GM12892 (cell line): ENCODE measurements around the gene GREB1.

ENCODE experiments used
- POLR2A ChIP-seq: IDR thresholded peaks from 2 replicates; pipeline ENCODE4 v1.6.1; 2011; ENCODE audit warnings: low read depth, low read length, control low read depth
- POLR2AphosphoS5 ChIP-seq: IDR thresholded peaks from 2 replicates; pipeline ENCODE4 v1.6.1; 2011; ENCODE audit warnings: low read depth, low read length, control low read depth

DNA sequence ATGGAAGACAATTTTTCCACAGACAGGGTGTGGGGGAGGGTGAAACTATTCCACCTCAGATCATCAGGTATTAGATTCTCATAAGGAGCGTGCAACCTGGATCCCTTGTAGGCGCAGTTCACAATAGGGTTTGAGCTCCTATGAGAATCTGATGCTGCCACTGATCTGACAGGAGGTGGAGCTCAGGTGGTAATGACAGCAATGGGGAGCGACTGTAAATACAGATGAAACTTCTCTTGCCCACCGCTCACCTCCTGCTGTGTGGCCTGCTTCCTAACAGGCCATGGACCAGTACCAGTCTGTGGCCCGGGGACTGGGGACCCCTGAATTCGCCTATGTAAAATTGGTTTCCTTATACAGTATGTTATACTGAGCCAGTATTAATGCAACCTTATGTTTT, 40.6 kb upstream of the GREB1 start:
- TF ChIP-seq POLR2A (no peak), POLR2AphosphoS5 (no peak)
